GM18951 (cell line): ENCODE results near the gene MYEOV.

Source experiments
- POLR2A ChIP-seq: IDR thresholded peaks from 4 replicates; pipeline ENCODE4 v1.6.1; 2011; ENCODE audit warnings: mild to moderate bottlenecking; ENCODE audit not compliant: insufficient read length, insufficient read depth; ENCODE audit errors: extremely low read depth
- in situ Hi-C: fragments of 300-500 bp; cut with MboI; formaldehyde crosslinking; loops from one replicate; pipeline ENCODE4 v1.12.0; 2022; ENCODE audit warnings: low sequenced_read_pairs, mixed read lengths, inconsistent platforms; ENCODE audit not compliant: unreplicated experiment

The MYEOV gene

DNA sequence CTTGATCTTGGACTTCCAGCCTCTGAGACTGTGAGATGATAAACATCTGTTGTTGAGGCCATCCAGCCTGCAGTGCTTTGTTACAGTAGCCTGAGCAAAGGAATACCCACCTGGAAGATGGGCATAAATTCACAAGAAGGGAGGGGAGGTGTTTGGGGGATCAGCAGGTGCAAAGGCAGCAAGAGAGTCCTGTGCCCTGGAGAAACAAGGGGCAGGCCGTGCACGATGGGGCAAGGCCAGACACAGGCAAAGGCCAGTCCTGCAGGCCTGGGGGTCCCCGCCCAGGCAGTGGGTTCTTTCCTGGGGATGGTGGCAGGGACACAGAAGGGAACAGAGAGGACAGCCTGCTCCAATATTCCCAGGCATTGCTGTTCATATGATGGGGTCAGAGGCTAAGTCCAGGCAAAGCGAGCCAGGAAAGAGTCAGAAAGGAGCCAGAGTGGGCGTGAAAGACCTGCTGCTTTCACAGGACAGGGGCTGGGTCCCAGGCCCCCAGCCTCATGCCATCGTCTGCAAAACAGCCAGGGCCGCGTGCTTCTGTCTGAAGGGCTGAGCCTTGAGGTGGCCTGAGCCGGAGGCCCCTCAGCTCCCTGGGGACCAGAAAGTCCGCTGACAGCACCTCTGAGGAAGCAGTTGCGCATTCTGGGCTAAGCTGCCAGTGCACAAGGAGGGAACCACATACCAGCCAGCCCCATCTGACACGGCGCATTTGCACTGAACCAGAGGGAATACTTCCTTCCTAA lies 48.8 kb downstream of the MYEOV start:
- in situ Hi-C loops, result no loop called here
- TF ChIP-seq POLR2A, result no peak

DNA sequence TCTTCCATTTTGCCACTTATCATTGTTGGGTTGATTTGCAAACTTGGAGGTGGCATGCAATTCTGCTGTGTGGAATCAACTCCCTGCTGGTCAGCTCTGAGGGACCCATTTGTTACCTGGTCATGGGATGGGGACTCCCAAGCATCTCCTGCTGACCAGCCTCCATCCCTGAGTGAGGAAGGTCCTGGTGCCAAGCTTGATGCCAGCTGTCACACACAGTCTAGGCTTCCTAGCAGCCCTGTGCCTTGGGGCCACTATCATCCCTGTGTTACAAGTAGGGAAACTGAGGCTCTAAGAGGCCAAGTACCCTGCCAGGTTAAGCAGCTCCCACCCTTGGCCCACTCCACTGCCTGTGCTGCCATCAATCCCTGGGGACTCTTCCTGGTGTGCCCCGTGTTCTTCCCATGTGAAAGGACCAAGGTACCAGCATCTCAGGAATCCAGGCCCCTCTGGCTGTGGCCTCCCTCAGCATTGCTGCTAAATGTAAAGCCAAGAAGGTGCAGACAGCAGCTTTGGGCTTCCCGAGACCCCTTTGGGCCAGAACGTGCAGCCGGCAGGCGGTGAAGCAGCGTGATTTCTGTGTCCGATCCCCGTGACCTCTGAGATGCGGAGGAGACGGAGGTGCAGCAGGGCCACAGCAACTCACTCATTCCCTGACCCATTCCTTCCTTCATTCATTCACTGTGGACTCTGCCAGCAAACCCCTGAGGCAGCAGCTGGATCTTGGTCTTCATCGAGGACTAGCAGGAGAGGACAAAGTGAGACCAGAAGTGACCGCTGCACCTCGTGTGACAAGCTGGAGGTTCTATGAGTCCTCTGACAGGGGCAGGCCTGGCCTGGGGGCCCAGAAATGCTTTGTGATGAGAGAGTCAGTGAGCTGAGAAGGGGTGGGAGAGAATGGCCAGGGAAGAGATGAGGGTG lies 49.7 kb downstream of the MYEOV start:
- in situ Hi-C loops, result no loop called here
- TF ChIP-seq POLR2A, result no peak

DNA sequence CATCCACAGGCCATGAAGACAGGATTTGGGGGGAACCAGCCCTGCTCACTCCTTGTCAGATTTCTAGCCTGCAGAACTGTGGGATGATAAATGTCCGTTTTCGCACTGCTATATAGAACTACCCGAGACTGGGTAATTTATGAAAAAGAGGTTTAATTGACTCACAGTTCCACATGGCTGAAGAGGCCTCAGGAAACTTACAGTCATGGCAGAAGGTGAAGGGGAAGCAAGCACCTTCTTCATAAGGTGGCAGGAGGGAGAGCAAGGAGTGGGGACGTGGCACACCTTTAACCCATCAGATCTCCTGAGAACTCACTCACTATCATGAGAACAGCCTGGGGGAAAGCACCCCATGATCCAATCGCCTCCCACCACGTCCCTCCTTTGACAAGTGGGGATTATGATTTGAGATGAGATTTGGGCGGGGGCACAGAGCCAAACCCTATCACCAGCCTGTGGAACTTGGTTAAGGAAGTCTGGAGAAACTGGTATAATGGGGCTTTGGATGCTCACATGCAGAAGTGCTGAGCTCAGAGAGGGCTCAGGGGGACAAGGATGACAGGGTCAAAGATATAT lies 50.7 kb downstream of the MYEOV start:
- no peak for TF ChIP-seq POLR2A
- in situ Hi-C loops, result no loop called here
